Ishikawa (cell line): Measurements from ENCODE around the gene GPR146.

Source experiments
- EGR1 ChIP-seq: IDR thresholded peaks from 2 replicates; pipeline ENCODE4 v1.6.1; 2012
- TEAD4 ChIP-seq: IDR thresholded peaks from 2 replicates; pipeline ENCODE4 v1.6.1; 2012

- TF ChIP-seq EGR1, result no peak
- TF ChIP-seq TEAD4, result no peak
Observed at GRCh38 chr7:1063361-1063760, 19.0 kb downstream of the GPR146 start.
